GM15510 (cell line): ENCODE results near the gene ANKRD66.

ENCODE experiments used
- POLR2A ChIP-seq: IDR thresholded peaks from 3 replicates; pipeline ENCODE4 v1.6.1; 2011; ENCODE audit warnings: borderline replicate concordance; ENCODE audit not compliant: insufficient read length; ENCODE audit errors: extremely low read depth

ANKRD66 gene

DNA sequence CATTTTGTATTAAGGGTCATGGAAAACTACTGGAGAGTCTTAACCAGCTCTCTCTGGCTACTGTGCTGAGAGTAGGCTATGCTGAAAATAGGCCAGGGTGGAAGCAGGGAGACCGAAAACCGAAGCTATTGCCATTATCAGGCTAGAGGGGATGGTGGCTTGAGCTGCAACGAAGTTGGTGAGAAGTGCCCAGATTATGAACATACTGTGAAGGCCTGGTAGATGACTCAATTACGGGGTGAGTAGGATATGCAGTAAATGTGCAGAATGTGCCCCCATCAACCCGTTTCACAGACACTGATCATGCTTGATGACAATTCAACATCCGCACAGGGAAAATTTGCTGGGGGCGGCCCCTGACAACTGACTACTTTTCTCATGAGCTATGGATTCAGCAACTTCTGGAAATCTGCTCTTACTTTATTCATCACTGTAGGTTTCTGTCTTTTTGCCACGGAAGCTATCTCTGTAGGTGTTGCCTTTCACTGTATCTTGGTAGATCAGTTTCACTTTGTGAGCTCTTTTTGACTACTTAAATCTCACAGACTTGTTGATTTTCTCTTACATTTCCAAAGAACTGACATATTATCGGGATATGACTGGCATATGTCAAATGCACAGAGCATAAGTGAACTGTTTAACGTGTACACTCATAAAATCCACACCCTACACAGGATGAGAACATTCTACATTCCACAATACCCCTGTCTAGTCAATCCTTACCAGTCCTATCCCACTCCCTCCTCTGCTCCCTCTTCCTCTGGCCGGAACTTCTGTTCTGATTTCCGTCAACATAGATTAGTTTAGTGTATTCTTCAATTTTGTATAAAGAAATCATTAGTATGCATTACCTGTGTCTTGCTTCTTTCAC, 31.0 kb downstream of the ANKRD66 start:
- no peak for TF ChIP-seq POLR2A

DNA sequence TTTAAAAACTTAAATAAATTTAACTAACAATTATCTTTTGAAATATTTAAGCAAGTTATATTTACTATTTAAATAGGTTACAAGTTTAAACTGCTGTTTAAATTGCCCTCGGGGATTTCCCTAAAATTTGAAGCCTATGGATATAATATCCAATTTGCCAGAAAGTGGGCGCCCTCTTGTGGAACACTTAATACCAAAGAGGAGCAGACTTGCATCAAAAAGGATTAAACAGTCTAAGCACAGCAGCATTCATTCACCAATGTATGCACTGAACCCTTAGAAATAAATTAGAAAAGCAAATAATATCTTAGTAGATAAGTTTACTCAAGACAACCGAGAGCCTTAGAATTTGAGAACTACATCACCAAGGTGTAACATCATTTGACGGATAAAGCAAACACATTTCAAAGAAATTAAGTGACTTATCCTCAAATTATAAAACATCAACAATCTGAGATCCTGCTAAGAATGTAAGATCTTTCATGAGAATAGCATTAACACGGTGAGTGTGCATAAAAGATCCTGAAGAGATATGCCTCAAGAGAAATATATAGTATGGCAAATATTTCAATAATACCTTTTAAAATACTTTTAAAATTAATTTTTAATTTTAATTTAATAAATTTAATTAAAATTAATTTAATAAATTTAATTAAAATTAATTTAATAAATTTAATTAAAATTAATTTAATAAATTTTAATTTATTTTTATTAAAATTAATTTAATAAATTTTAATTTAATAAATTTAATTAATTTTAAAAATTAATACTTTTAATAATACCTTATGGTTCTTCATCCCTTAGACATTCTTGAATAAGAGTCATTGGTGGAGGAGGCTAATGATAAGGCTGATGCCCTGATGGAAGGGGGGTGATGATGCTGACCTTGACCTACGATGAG, 35.0 kb downstream of the ANKRD66 start:
- no peak for TF ChIP-seq POLR2A

DNA sequence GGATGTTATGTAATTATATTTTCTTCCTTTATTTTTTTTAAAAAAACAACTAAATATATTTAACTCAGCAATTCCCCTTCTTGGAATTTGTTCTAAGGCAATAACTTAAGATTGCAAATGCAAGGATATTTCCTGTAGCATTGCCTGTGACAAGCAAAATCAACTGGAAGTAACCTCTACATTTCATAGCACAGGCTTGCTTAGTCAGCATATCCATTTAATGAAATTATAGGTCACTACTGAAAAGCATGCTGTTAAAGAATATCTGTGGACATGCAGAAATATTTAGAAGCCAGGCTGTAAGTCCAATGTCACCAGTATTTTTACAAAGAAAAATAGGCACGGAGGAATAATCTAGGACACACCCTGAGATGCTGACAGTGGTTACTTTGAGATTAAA, 37.8 kb downstream of the ANKRD66 start:
- TF ChIP-seq POLR2A: no peak

DNA sequence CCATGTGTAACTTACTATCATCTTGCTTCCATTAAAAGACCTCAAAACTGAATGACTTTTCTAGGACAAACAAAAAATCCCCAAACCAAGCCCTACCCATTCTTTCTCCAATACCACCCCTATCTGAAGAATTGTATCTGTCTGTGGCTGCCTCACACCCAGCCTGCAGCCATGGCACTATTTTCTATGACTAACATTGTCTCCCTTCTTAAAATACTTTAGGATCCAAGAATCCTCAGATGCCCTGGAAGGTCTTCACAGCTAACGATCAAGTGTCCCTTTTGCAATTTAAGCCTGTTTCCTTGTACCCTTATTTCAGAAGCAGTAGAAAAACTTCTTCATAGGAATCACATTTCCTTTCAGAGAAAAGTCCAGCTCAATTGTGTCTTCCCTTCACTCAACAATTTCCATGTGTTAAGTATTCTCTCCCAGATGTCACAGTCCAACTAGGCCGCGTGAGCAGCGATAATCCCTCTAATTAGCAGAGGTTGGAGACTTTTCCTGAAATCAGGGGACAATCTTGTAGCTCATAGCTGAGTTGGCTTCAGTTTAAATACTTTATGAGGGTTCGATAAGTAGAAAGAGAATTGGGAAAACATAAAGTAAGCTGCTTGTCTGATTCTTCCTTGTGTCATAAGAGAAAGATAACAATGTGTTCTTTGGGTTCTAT, 41.3 kb downstream of the ANKRD66 start:
- no peak for TF ChIP-seq POLR2A

DNA sequence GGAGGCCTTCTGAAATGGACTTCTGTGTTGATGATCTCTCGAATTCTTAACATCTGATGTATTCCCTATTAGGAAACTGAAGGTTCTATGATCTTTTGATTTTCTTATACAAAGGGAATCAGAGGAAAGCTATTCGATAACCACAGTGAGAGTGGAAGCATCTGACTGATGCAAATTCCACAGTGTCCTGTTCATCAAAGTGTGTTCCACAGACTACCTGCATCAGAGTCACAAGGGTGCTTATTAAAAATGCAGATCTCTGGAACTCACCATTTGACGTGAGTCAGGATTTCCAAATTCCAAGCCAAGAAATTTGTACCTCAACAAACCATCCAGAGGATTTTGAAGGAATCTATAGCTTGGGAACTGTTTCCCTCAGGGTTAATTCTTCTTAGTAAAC, 42.1 kb downstream of the ANKRD66 start:
- TF ChIP-seq POLR2A: no peak

DNA sequence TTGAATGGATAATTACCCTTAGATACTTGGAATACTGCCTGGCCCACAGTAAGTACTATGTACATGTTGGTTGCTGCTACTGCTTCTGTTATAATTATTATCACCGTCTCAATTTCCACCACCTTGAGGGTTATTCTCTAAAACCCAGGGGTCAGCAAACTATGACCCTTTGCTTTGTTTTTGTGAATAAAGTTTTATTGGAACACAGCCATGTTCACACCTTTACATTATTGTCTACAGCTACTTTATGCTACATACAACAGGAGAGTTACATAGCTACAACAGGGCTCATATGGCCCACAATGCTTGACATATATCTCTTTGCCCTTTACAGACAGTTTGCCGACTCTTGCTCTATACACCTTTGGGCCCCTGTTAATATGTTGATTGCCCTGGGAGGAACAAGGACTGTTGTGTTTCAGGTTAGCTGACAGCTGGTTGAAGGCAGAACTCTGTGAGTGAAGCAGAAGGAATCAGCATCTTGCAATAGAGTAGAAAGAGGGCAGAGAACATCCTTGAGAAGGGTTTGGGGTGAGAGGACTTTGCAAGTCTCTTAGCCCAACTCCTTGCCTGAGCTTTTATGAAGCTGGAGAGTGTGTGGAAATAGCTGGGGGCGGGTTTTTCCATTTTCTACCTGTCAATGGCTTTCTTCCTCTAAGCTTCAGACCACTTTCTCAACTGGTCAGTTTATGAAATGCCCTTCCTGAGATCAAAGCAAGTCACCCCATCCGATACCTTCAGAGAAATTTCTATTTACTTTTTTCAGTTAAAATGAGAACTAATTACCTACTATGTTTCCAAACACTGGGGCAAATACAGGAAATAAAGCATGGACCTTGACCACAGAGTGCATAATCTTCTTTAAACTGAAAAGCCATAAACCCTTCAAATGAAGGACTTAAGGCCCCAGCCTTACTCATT, 43.0 kb downstream of the ANKRD66 start:
- no peak for TF ChIP-seq POLR2A

DNA sequence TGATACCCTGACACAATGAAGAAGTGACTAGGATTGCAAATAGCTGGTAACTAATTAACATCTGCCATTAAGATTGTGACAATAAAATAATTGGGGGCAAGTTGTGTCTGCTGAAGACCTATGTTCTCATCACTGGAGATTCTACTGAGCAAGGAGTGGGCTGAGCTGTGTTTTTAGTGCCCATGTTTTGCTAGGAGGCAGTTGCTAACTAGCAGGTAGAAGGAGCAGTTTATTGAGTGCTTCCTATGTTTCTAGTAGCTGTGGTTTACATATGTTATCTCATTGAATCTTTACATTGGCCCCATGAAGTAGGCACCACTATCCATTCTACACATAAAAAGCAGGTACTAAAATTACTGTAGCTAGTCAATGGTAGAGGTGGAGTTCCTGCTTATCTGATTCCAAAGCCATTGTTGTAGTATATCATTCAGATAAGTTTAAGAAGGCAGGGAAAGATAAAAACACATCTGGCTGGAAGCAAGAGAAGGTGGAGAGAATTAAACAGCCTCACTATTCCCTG, 43.7 kb downstream of the ANKRD66 start:
- no peak for TF ChIP-seq POLR2A

DNA sequence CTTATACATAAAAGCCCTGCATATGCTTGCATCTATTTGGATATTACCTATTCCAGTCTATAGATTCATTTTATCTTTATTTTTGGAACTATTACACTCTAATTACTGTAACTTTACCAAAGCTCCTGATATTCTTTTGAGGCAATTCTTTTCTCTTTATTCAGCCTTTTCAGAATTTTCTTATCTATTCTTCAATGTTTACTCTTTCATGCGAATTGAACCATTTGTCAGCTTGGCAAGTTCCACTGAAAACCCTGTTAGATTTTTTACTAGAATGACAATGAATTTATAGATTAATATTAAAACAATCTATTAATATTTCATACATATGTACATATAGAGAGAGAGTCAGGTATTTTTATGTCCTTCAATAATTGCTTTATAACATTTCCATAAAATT, 45.9 kb downstream of the ANKRD66 start:
- TF ChIP-seq POLR2A: no peak

DNA sequence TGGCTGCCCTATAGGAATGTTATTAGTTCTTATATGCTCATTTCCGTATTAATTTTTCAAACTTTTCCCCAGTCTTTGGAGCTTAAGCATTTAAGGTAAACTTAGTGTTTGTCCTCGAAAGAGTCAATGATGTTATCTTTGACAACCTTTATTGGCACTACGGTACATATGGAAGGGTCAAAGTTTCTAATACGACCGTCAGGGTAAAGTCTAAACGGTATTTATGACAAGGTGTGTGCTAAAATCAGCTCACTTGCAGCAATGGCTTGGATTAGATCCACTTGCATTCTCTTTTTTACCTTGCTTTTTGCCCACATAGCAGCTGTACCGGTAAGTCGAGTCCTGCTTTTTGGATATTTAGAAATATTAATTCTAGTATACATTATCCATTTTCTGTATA, 46.4 kb downstream of the ANKRD66 start, which contains the start of gene MEP1A:
TSS of gene MEP1A (plus strand) at position 252 of the 400 bp plus-strand sequence. CDS start at position 262, 10 bp downstream.
- no peak for TF ChIP-seq POLR2A

DNA sequence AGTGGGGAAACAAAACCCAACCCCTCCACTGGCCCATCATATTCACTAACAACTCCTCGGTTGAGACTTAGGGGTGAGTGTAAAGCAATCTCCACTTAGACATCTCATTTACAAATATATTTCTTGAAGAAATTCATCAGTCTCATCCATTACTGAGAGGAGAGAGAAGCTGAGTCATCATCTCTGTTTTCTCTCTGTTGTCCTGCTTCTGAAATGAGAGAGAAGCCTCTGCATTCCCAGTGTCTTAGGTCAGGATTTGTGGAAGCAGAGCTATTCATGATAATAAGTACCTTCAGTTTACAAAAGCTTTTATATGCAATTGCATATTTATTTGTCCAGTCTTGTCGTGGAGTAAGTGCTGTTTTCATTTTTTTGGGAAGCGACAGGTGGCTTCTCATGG, 47.3 kb downstream of the ANKRD66 start:
- TF ChIP-seq POLR2A: no peak

DNA sequence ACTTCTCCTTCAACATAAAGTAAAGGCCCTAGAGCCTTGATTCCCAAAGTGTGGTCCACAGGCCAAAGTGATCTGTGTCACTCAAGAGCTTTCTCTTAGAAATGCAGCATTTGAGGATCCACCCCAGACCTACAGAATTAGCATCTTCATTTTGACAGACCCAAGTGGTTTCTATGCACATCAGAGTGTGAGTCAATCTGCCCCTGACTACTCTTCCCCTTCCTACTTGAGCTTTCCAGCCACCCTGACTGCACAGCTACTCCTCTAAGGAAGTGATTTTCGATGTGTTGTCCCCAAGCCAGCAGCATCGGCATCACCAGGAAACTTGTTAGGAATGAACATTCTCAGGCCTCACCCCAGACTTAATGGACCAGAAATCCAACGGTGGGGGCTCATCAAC, 49.1 kb downstream of the ANKRD66 start:
- TF ChIP-seq POLR2A: no peak

DNA sequence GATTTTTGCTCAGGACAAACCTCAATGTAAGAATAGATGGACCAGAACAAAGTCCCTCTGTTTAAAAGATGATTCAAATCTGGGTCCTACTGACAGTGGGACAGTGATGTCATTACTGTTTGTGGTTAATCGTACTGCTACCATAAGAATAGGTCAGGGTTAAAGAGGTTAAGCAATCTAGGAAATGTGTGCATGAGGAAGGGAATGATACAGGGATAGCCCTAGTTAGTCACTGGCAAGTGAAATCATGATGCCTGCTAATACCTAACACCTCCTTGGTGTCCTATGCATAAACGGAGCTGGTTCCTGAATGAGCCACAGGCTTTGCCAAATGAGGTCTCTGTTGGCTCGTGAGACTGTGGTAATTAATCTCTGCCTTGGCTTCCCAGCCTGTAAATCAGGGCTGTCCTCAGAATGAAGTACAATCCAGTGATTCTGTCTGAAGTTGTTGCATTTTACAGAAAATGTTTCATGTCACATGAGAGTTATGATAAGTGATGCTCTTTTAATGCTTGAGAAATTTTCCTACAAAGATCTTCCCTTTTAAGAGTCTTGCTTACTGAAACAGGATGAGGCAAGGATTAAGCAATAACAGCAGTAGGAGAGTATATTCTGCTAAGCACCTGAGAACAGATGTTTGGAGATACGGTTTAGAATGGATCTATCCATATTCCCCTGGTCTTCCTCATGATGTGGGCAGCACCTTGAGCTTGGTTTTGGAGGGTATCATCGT, 50.3 kb downstream of the ANKRD66 start:
- TF ChIP-seq POLR2A: no peak

DNA sequence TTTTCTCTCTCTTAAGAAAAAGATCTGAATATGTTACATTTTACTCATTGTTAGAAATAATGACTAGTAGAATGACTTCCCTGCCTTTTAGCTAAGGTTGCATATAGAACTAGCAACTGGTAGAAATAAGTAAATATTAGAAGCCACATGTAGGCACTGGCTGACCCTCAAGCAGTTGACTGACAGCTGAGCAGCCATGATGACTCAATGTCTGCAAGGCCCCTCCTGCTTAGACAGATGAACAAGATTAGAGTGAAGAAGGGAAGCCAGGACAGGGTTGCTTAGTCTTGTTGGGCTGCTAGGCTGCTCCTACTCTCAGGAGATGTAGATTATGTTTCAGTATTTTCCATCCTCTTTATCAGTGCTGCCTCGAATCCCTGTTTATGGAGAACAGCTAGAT, 52.9 kb downstream of the ANKRD66 start:
- no peak for TF ChIP-seq POLR2A
